GM12878 (cell line): ENCODE measurements around the gene PRKCE.

Experiments
- CHD4 ChIP-seq: fragments of 200-600 bp; sonication (generic); IDR thresholded peaks from 2 replicates; pipeline ENCODE4 v1.6.1; 2016; ENCODE audit warnings: mild to moderate bottlenecking
- PAX5 ChIP-seq: IDR thresholded peaks from 2 replicates; pipeline ENCODE4 v1.6.1; 2011; ENCODE audit warnings: low read depth, low read length, borderline replicate concordance
- SMC3 ChIP-seq: IDR thresholded peaks from 2 replicates; pipeline ENCODE4 v1.6.1; 2011; ENCODE audit warnings: low read length, improper control_type of control experiment, borderline replicate concordance
- ZBED1 ChIP-seq: IDR thresholded peaks from 2 replicates; pipeline ENCODE4 v1.6.1; 2016; ENCODE audit warnings: borderline replicate concordance

GRCh38 chr2:45912109-45912508, 260.6 kb downstream of the PRKCE start:
- TF ChIP-seq PAX5: no peak
- no peak for TF ChIP-seq SMC3
- no peak for TF ChIP-seq CHD4
- TF ChIP-seq ZBED1: no peak
